Left lung (tissue), 14 donors: ENCODE measurements around the gene SMO. TPM values are rescaled to one million over a fixed set of nuclear protein-coding genes. Genes with fewer than 3 reads are reported as not detected.

ENCODE experiments used
- ATAC-seq: fragments of 200-7000 bp; cut with Tn5 transposase; one replicate; pipeline ENCODE4 v1.9.1; 2020; ENCODE audit warnings: moderate library complexity
- DNase-seq, 4 donors: peaks; one replicate each; pipeline ENCODE4 v3.0.0-alpha.2; 2013 to 2020
- H3K27ac ChIP-seq, 2 donors: fragments of 200-600 bp; sonication (generic) in 1 of 2; one replicate each; pipeline versions ENCODE4 v1.5.0 to v1.8.0; 2020 to 2021
- H3K27me3 ChIP-seq, 2 donors: fragments of 200-600 bp; sonication (generic) in 1 of 2; one replicate each; pipeline versions ENCODE4 v1.5.0 to v1.8.0; 2020 to 2021
- H3K36me3 ChIP-seq, 2 donors: fragments of 200-600 bp; sonication (generic) in 1 of 2; one replicate each; pipeline versions ENCODE4 v1.5.0 to v1.8.0; 2020 to 2021
- H3K4me1 ChIP-seq, 2 donors: fragments of 200-600 bp; one replicate each; pipeline ENCODE4 v1.8.0; 2021
- H3K4me3 ChIP-seq, 2 donors: fragments of 200-600 bp; sonication (generic) in 1 of 2; one replicate each; pipeline versions ENCODE4 v1.5.0 to v1.8.0; 2020 to 2021; ENCODE audit warnings: mild to moderate bottlenecking in 1 of 2
- H3K9me3 ChIP-seq, 2 donors: fragments of 200-600 bp; sonication (generic) in 1 of 2; one replicate each; pipeline versions ENCODE4 v1.5.0 to v1.8.0; 2020 to 2021
- CTCF ChIP-seq, 2 donors: fragments of 200-600 bp; sonication (generic) in 1 of 2; IDR thresholded peaks; one replicate each; pipeline versions ENCODE4 v1.5.0 to v1.8.0; 2021; ENCODE audit warnings: antibody characterized with exemption in 2 of 2
- intact Hi-C, 2 donors: fragments of 100-400 bp; cut with DNase I; formaldehyde crosslinking; loops; one replicate each; pipeline versions ENCODE4 v1.11.2 to v1.14.2; 2022
- long read RNA-seq, 12 donors: library from polyadenylated mRNA in 2 of 12; unstranded in 2 of 12; transcript quantifications; one replicate each; pipeline ENCODE4 v2.0.0 and lab custom pipeline, GENCODE V29; 2019 to 2026
- polyA plus RNA-seq, 6 donors: library from polyadenylated mRNA; unstranded; fragments of 120-200 nt; gene quantifications; one replicate each; pipeline ENCODE4 v1.2.1, GENCODE V29; 2013; ENCODE audit not compliant: insufficient read length in 6 of 6
- total RNA-seq, 2 donors: library from RNA; stranded (reverse); fragmentation: NEBNext Ultra II Directional; extraction: Animal tissue kit (Norgen Biotek cat#: 25700); gene quantifications; one replicate each; pipeline ENCODE4 v1.2.1, GENCODE V29; 2021
- donor health status: DM: no; HTN: yes; CAD: no.
- donor health status: DM: no; HTN: no; CAD: no.

Gene SMO
- 10 to 100 TPM in 1 of 2 donors, 1 to 10 TPM in 1; 5.1 to 14.7 TPM for total RNA-seq
- polyA plus RNA-seq = 10 to 100 TPM; 53.0 to 74.2 (median 61.0) TPM
- long read RNA-seq, donor 1, partial matches to known transcripts = 0 of 3 reads
- long read RNA-seq, donor 1, other reads (novel, unspliced or antisense) = 0 of 3 reads
- long read RNA-seq, donor 2, partial matches to known transcripts = 0 of 3 reads
- long read RNA-seq, donor 2, other reads (novel, unspliced or antisense) = 0 of 3 reads
- long read RNA-seq, donor 3, partial matches to known transcripts = 6 of 10 reads
- long read RNA-seq, donor 3, other reads (novel, unspliced or antisense) = 0 of 10 reads
- long read RNA-seq, donor 4, partial matches to known transcripts = 0 of 1 reads
- long read RNA-seq, donor 4, other reads (novel, unspliced or antisense) = 1 of 1 reads
- long read RNA-seq, donor 5, partial matches to known transcripts = 10 of 12 reads
- long read RNA-seq, donor 5, other reads (novel, unspliced or antisense) = 0 of 12 reads
- long read RNA-seq, donor 6, transcript SMO-201 (12 exons, 3,738 nt) = major isoform, 7 of 7 reads
- long read RNA-seq, donor 6, partial matches to known transcripts = 0 of 7 reads
- long read RNA-seq, donor 6, other reads (novel, unspliced or antisense) = 0 of 7 reads
- long read RNA-seq, donor 7, partial matches to known transcripts = 0 of 2 reads
- long read RNA-seq, donor 7, other reads (novel, unspliced or antisense) = 0 of 2 reads
- long read RNA-seq, donor 8, partial matches to known transcripts = 0 of 2 reads
- long read RNA-seq, donor 8, other reads (novel, unspliced or antisense) = 0 of 2 reads
- long read RNA-seq, donor 9 = 0 reads
- long read RNA-seq, donor 10 = 0 reads
- long read RNA-seq, donor 11, partial matches to known transcripts = 0 of 1 reads
- long read RNA-seq, donor 11, other reads (novel, unspliced or antisense) = 0 of 1 reads
- long read RNA-seq, donor 12, partial matches to known transcripts = 0 of 2 reads
- long read RNA-seq, donor 12, other reads (novel, unspliced or antisense) = 0 of 2 reads

- DNase-seq (peak in 3 of 4 donors; percentile 82 to 92 (median 84)), ATAC-seq (peak; percentile 86)
- H3K9me3 ChIP-seq = no peaks in the 10 kb centered on the region
- no peak for TF ChIP-seq CTCF (IDR thresholded peaks at IDR 0.05)
- H3K27me3 ChIP-seq = peaks cover 22 to 82% of the 10 kb centered on the region in 2 donors
- H3K4me3 ChIP-seq = peak within 1 kb of the TSS; percentile 48 to 75
- intact Hi-C loops = no loop called here
- no peak within 1 kb of the TSS for H3K27ac ChIP-seq
- peaks cover 0 to 20% of the 10 kb centered on the region in 2 donors for H3K4me1 ChIP-seq
- no peaks in the 10 kb centered on the region for H3K36me3 ChIP-seq
Measured at GRCh38 chr7:129188372-129188891, at the start of gene SMO. Gene SMO (plus strand): TSS chr7:129188633. CDS start chr7:129189152, 519 bp downstream.

GRCh38 chr7:129143724-129144094 lies 44.7 kb upstream of the SMO start:
- H3K9me3 ChIP-seq = no peaks in the 10 kb centered on the region
- no peaks in the 10 kb centered on the region for H3K36me3 ChIP-seq
- peaks cover 0 to 15% of the 10 kb centered on the region in 2 donors for H3K4me1 ChIP-seq
- peaks cover 22 to 72% of the 10 kb centered on the region in 2 donors for H3K27me3 ChIP-seq
- intact Hi-C loops = no loop called here
- ATAC-seq = no peak
- DNase-seq = no peak
- TF ChIP-seq CTCF (IDR thresholded peaks at IDR 0.05) = no peak
- H3K4me3 ChIP-seq = no peak overlapping the region
- H3K27ac ChIP-seq = no peak overlapping the region

GRCh38 chr7:129144095-129144833 lies 44.2 kb upstream of the SMO start, which contains the start of gene TSPAN33:
Gene TSPAN33 (plus strand): TSS chr7:129144707. CDS start chr7:129144981, 274 bp downstream.
- Histone ChIP-seq H3K36me3 (no peaks in the 10 kb centered on the region), H3K27me3 (peaks cover 22 to 77% of the 10 kb centered on the region in 2 donors), H3K4me3 (peak within 1 kb of the TSS; percentile 15 to 40), H3K4me1 (peaks cover 0 to 21% of the 10 kb centered on the region in 2 donors), H3K9me3 (no peaks in the 10 kb centered on the region), H3K27ac (no peak within 1 kb of the TSS)
- peak; percentile 54 to 94 (median 67) for DNase-seq
- peak; percentile 97 for ATAC-seq
- TF ChIP-seq CTCF (IDR thresholded peaks at IDR 0.05) = no peak
- intact Hi-C loops = no loop called here

GRCh38 chr7:129144834-129145668 lies 43.4 kb upstream of the SMO start:
- peaks cover 22 to 82% of the 10 kb centered on the region in 2 donors for H3K27me3 ChIP-seq
- H3K4me1 ChIP-seq = peaks cover 0 to 28% of the 10 kb centered on the region in 2 donors
- TF ChIP-seq CTCF (IDR thresholded peaks at IDR 0.05) = no peak
- H3K9me3 ChIP-seq = no peaks in the 10 kb centered on the region
- intact Hi-C loops = no loop called here
- DNase-seq (peak in 1 of 4 donors; percentile 75), ATAC-seq (no peak)
- no peak overlapping the region for H3K27ac ChIP-seq
- no peaks in the 10 kb centered on the region for H3K36me3 ChIP-seq
- peak overlapping the region; percentile 15 to 40 for H3K4me3 ChIP-seq
